ENCODE data around the gene LRMDA.

The LRMDA gene

GRCh38 chr10:75847477-75847876, 416.1 kb downstream of the LRMDA start:
- Histone ChIP-seq H3K36me3 (ENCODE audit: control insufficient read depth, insufficient read depth, low read length) (no peaks in the 10 kb centered on the region), H3K27ac (ENCODE audit: low read depth, low read length) (no peak overlapping the region), H3K4me3 (ENCODE audit: low read depth, low read length) (no peak overlapping the region), H3K4me1 (ENCODE audit: control insufficient read depth, insufficient read depth, low read length) (peaks cover 8% of the 10 kb centered on the region; the same call in 1 of the 2 replicates), H3K27me3 (ENCODE audit: control insufficient read depth, insufficient read depth, low read length) (no peaks in the 10 kb centered on the region), H3K9ac (ENCODE audit: low read depth, low read length) (no peak overlapping the region), H3K9me3 (ENCODE audit: control insufficient read depth, insufficient read depth, low read length) (no peaks in the 10 kb centered on the region)

- no peak overlapping the region for H3K9ac ChIP-seq (ENCODE audit: low read depth, low read length)
- H3K9me3 ChIP-seq (ENCODE audit: control insufficient read depth, insufficient read depth, low read length) = no peaks in the 10 kb centered on the region
Observed at GRCh38 chr10:75851580-75852345, 420.3 kb downstream of the LRMDA start.

GRCh38 chr10:75852851-75853484, 421.5 kb downstream of the LRMDA start:
- H3K4me1 ChIP-seq (ENCODE audit: control insufficient read depth, insufficient read depth, low read length) = peaks cover 12% of the 10 kb centered on the region
- no peaks in the 10 kb centered on the region for H3K36me3 ChIP-seq (ENCODE audit: control insufficient read depth, insufficient read depth, low read length)
- H3K9me3 ChIP-seq (ENCODE audit: control insufficient read depth, insufficient read depth, low read length) = no peaks in the 10 kb centered on the region
- H3K27ac ChIP-seq (ENCODE audit: low read depth, low read length) = no peak overlapping the region
- H3K27me3 ChIP-seq (ENCODE audit: control insufficient read depth, insufficient read depth, low read length) = no peaks in the 10 kb centered on the region
- H3K4me3 ChIP-seq (ENCODE audit: low read depth, low read length) = no peak overlapping the region
- no peak overlapping the region for H3K9ac ChIP-seq (ENCODE audit: low read depth, low read length)

More at GRCh38 chr10:75851580-75852345, 420.3 kb downstream of the LRMDA start:
- no peaks in the 10 kb centered on the region for H3K4me1 ChIP-seq (ENCODE audit: control insufficient read depth, insufficient read depth, low read length)
- no peak overlapping the region for H3K4me3 ChIP-seq (ENCODE audit: low read depth, low read length)
- H3K27me3 ChIP-seq (ENCODE audit: control insufficient read depth, insufficient read depth, low read length) = no peaks in the 10 kb centered on the region
- no peak overlapping the region for H3K27ac ChIP-seq (ENCODE audit: low read depth, low read length)
- no peaks in the 10 kb centered on the region for H3K36me3 ChIP-seq (ENCODE audit: control insufficient read depth, insufficient read depth, low read length)

- H3K9ac ChIP-seq (ENCODE audit: low read depth, low read length) = no peak overlapping the region
- H3K4me1 ChIP-seq (ENCODE audit: control insufficient read depth, insufficient read depth, low read length) = peaks cover 23% of the 10 kb centered on the region
- H3K27me3 ChIP-seq (ENCODE audit: control insufficient read depth, insufficient read depth, low read length) = no peaks in the 10 kb centered on the region
- no peak overlapping the region for H3K4me3 ChIP-seq (ENCODE audit: low read depth, low read length)
- H3K9me3 ChIP-seq (ENCODE audit: control insufficient read depth, insufficient read depth, low read length) = no peaks in the 10 kb centered on the region
- no peaks in the 10 kb centered on the region for H3K36me3 ChIP-seq (ENCODE audit: control insufficient read depth, insufficient read depth, low read length)
- peak overlapping the region; percentile 59 for H3K27ac ChIP-seq (ENCODE audit: low read depth, low read length)
Observed at GRCh38 chr10:75857269-75857846, 425.9 kb downstream of the LRMDA start.

- Histone ChIP-seq H3K4me3 (ENCODE audit: low read depth, low read length) (no peak overlapping the region), H3K9me3 (ENCODE audit: control insufficient read depth, insufficient read depth, low read length) (no peaks in the 10 kb centered on the region), H3K36me3 (ENCODE audit: control insufficient read depth, insufficient read depth, low read length) (no peaks in the 10 kb centered on the region), H3K9ac (ENCODE audit: low read depth, low read length) (no peak overlapping the region), H3K4me1 (ENCODE audit: control insufficient read depth, insufficient read depth, low read length) (peaks cover 23% of the 10 kb centered on the region), H3K27me3 (ENCODE audit: control insufficient read depth, insufficient read depth, low read length) (no peaks in the 10 kb centered on the region), H3K27ac (ENCODE audit: low read depth, low read length) (peak overlapping the region; percentile 59)
Observed at GRCh38 chr10:75857896-75858295, 426.5 kb downstream of the LRMDA start.

GRCh38 chr10:75858339-75858738, 426.9 kb downstream of the LRMDA start:
- H3K9me3 ChIP-seq (ENCODE audit: control insufficient read depth, insufficient read depth, low read length) = no peaks in the 10 kb centered on the region
- H3K27me3 ChIP-seq (ENCODE audit: control insufficient read depth, insufficient read depth, low read length) = no peaks in the 10 kb centered on the region
- H3K9ac ChIP-seq (ENCODE audit: low read depth, low read length) = no peak overlapping the region
- H3K4me3 ChIP-seq (ENCODE audit: low read depth, low read length) = no peak overlapping the region
- H3K36me3 ChIP-seq (ENCODE audit: control insufficient read depth, insufficient read depth, low read length) = no peaks in the 10 kb centered on the region
- no peak overlapping the region for H3K27ac ChIP-seq (ENCODE audit: low read depth, low read length)
- peaks cover 23% of the 10 kb centered on the region for H3K4me1 ChIP-seq (ENCODE audit: control insufficient read depth, insufficient read depth, low read length)

GRCh38 chr10:75859141-75859540, 427.7 kb downstream of the LRMDA start:
- peaks cover 23% of the 10 kb centered on the region for H3K4me1 ChIP-seq (ENCODE audit: control insufficient read depth, insufficient read depth, low read length)
- H3K9ac ChIP-seq (ENCODE audit: low read depth, low read length) = no peak overlapping the region
- H3K27ac ChIP-seq (ENCODE audit: low read depth, low read length) = no peak overlapping the region
- no peaks in the 10 kb centered on the region for H3K9me3 ChIP-seq (ENCODE audit: control insufficient read depth, insufficient read depth, low read length)
- no peaks in the 10 kb centered on the region for H3K36me3 ChIP-seq (ENCODE audit: control insufficient read depth, insufficient read depth, low read length)
- H3K4me3 ChIP-seq (ENCODE audit: low read depth, low read length) = no peak overlapping the region
- H3K27me3 ChIP-seq (ENCODE audit: control insufficient read depth, insufficient read depth, low read length) = no peaks in the 10 kb centered on the region

- Histone ChIP-seq H3K4me3 (ENCODE audit: low read depth, low read length) (no peak overlapping the region), H3K9ac (ENCODE audit: low read depth, low read length) (no peak overlapping the region), H3K9me3 (ENCODE audit: control insufficient read depth, insufficient read depth, low read length) (no peaks in the 10 kb centered on the region), H3K27ac (ENCODE audit: low read depth, low read length) (no peak overlapping the region), H3K27me3 (ENCODE audit: control insufficient read depth, insufficient read depth, low read length) (no peaks in the 10 kb centered on the region), H3K4me1 (ENCODE audit: control insufficient read depth, insufficient read depth, low read length) (peaks cover 23% of the 10 kb centered on the region), H3K36me3 (ENCODE audit: control insufficient read depth, insufficient read depth, low read length) (no peaks in the 10 kb centered on the region)
Observed at GRCh38 chr10:75860009-75860408, 428.6 kb downstream of the LRMDA start.

- Histone ChIP-seq H3K4me3 (ENCODE audit: low read depth, low read length) (no peak overlapping the region), H3K9ac (ENCODE audit: low read depth, low read length) (no peak overlapping the region), H3K9me3 (ENCODE audit: control insufficient read depth, insufficient read depth, low read length) (no peaks in the 10 kb centered on the region), H3K4me1 (ENCODE audit: control insufficient read depth, insufficient read depth, low read length) (peaks cover 23% of the 10 kb centered on the region), H3K36me3 (ENCODE audit: control insufficient read depth, insufficient read depth, low read length) (no peaks in the 10 kb centered on the region), H3K27ac (ENCODE audit: low read depth, low read length) (no peak overlapping the region), H3K27me3 (ENCODE audit: control insufficient read depth, insufficient read depth, low read length) (no peaks in the 10 kb centered on the region)
Observed at GRCh38 chr10:75861582-75861981, 430.2 kb downstream of the LRMDA start.

- Histone ChIP-seq H3K4me3 (ENCODE audit: low read depth, low read length) (no peak overlapping the region), H3K9me3 (ENCODE audit: control insufficient read depth, insufficient read depth, low read length) (no peaks in the 10 kb centered on the region), H3K36me3 (ENCODE audit: control insufficient read depth, insufficient read depth, low read length) (no peaks in the 10 kb centered on the region), H3K27ac (ENCODE audit: low read depth, low read length) (no peak overlapping the region), H3K27me3 (ENCODE audit: control insufficient read depth, insufficient read depth, low read length) (no peaks in the 10 kb centered on the region), H3K4me1 (ENCODE audit: control insufficient read depth, insufficient read depth, low read length) (peaks cover 11% of the 10 kb centered on the region), H3K9ac (ENCODE audit: low read depth, low read length) (no peak overlapping the region)
Observed at GRCh38 chr10:75862935-75863334, 431.5 kb downstream of the LRMDA start.

GRCh38 chr10:75864717-75865116, 433.3 kb downstream of the LRMDA start:
- no peak overlapping the region for H3K27ac ChIP-seq (ENCODE audit: low read depth, low read length)
- H3K36me3 ChIP-seq (ENCODE audit: control insufficient read depth, insufficient read depth, low read length) = no peaks in the 10 kb centered on the region
- H3K27me3 ChIP-seq (ENCODE audit: control insufficient read depth, insufficient read depth, low read length) = no peaks in the 10 kb centered on the region
- H3K9me3 ChIP-seq (ENCODE audit: control insufficient read depth, insufficient read depth, low read length) = no peaks in the 10 kb centered on the region
- no peak overlapping the region for H3K4me3 ChIP-seq (ENCODE audit: low read depth, low read length)
- 0 out of 2 replicates have a peak, but pooled peaks cover 4% of the 10 kb centered on the region for H3K4me1 ChIP-seq (ENCODE audit: control insufficient read depth, insufficient read depth, low read length)
- H3K9ac ChIP-seq (ENCODE audit: low read depth, low read length) = no peak overlapping the region

All from HUES48 (cell line).